CD14-positive monocyte (primary cell): Measurements from ENCODE around the gene ERG. TPM values are rescaled to one million over a fixed set of nuclear protein-coding genes. Genes with fewer than 3 reads are reported as not detected.

Experiments used
- DNase-seq, 3 donors: peaks; one replicate each; pipeline ENCODE4 v3.0.0-alpha.2; 2011 to 2022
- H2AFZ ChIP-seq: 2 replicates; pipeline ENCODE4 v1.6.0; 2012; ENCODE audit warnings: mild to moderate bottlenecking, low read depth, low read length, inconsistent platforms; ENCODE audit not compliant: insufficient read depth, poor library complexity, severe bottlenecking
- H3K27ac ChIP-seq, 2 donors: 1 replicate in 1 of 2; 2 replicates in 1 of 2; pipeline ENCODE4 v1.5.1; 2012 to 2013; ENCODE audit warnings: low read length in 2 of 2, control low read depth in 1 of 2, inconsistent platforms in 1 of 2, low read depth in 1 of 2, mild to moderate bottlenecking in 1 of 2
- H3K27me3 ChIP-seq, 2 donors: one replicate each; pipeline versions ENCODE4 v1.6.0 to v1.6.1; 2011 to 2013; ENCODE audit warnings: low read length in 2 of 2; ENCODE audit not compliant: control insufficient read depth in 2 of 2, insufficient read depth in 2 of 2
- H3K36me3 ChIP-seq, 2 donors: replicated peaks in 1 of 2; 1 replicate in 1 of 2; 2 replicates in 1 of 2; pipeline versions ENCODE4 v1.5.1 to v1.6.1; 2012 to 2013; ENCODE audit warnings: low read length in 2 of 2, control low read depth in 1 of 2, inconsistent platforms in 1 of 2, mild to moderate bottlenecking in 1 of 2; ENCODE audit not compliant: insufficient read depth in 2 of 2, control insufficient read depth in 1 of 2
- H3K4me1 ChIP-seq, 2 donors: 1 replicate in 1 of 2; 2 replicates in 1 of 2; pipeline versions ENCODE4 v1.5.1 to v1.6.1; 2012 to 2013; ENCODE audit warnings: low read length in 2 of 2, control low read depth in 1 of 2, inconsistent platforms in 1 of 2, mild to moderate bottlenecking in 1 of 2, moderate library complexity in 1 of 2; ENCODE audit not compliant: insufficient read depth in 2 of 2, control insufficient read depth in 1 of 2
- H3K4me2 ChIP-seq: replicated peaks from 2 replicates; pipeline ENCODE3; 2012; ENCODE audit warnings: low read length, moderate library complexity, mild to moderate bottlenecking; ENCODE audit not compliant: poor library complexity, severe bottlenecking; ENCODE audit errors: extremely low read depth
- H3K4me3 ChIP-seq, 3 experiments: fragments of 200-600 bp in 1 of 3; sonication (generic) in 1 of 3; replicated peaks in 1 of 3; 1 replicate in 2 of 3; 2 replicates in 1 of 3; pipeline ENCODE4 v1.5.1; 2011 to 2013; ENCODE audit warnings: low read length in 3 of 3, mild to moderate bottlenecking in 3 of 3, control low read depth in 2 of 3, low read depth in 2 of 3, inconsistent platforms in 1 of 3, moderate library complexity in 1 of 3
- H3K79me2 ChIP-seq: 2 replicates; pipeline ENCODE4 v1.6.0; 2012; ENCODE audit warnings: mild to moderate bottlenecking, control low read depth, inconsistent platforms, low read length, moderate library complexity; ENCODE audit not compliant: insufficient read depth
- H3K9ac ChIP-seq: 2 replicates; pipeline ENCODE4 v1.6.0; 2017; ENCODE audit warnings: low read length, mild to moderate bottlenecking; ENCODE audit not compliant: insufficient read depth, poor library complexity, severe bottlenecking
- H3K9me3 ChIP-seq, 2 donors: replicated peaks in 1 of 2; 1 replicate in 1 of 2; 2 replicates in 1 of 2; pipeline versions ENCODE4 v1.5.1 to v1.6.1; 2012 to 2013; ENCODE audit warnings: low read length in 2 of 2, control low read depth in 1 of 2; ENCODE audit not compliant: control insufficient read depth in 1 of 2, insufficient read depth in 1 of 2
- H4K20me1 ChIP-seq: 2 replicates; pipeline ENCODE4 v1.6.0; 2012; ENCODE audit warnings: mild to moderate bottlenecking, low read length, control low read depth, moderate library complexity; ENCODE audit not compliant: insufficient read depth
- H3K27ac Mint-ChIP-seq, 7 donors: one replicate each; pipeline ENCODE4 v1.8.0; 2020; ENCODE audit warnings: mild to moderate bottlenecking in 7 of 7, mixed read lengths in 7 of 7, moderate library complexity in 6 of 7, inconsistent platforms in 2 of 7
- H3K27me3 Mint-ChIP-seq, 3 donors: one replicate each; pipeline ENCODE4 v1.8.0; 2021 to 2022; ENCODE audit warnings: low read depth in 3 of 3, mild to moderate bottlenecking in 3 of 3, mixed read lengths in 3 of 3, moderate library complexity in 3 of 3, inconsistent platforms in 1 of 3
- H3K36me3 Mint-ChIP-seq, 2 donors: one replicate each; pipeline ENCODE4 v1.8.0; 2020; ENCODE audit warnings: mixed read lengths in 2 of 2, inconsistent platforms in 1 of 2, mild to moderate bottlenecking in 1 of 2
- H3K4me1 Mint-ChIP-seq: one replicate; pipeline ENCODE4 v1.8.0; 2020; ENCODE audit warnings: mild to moderate bottlenecking, mixed read lengths
- H3K4me3 Mint-ChIP-seq, 2 donors: one replicate each; pipeline ENCODE4 v1.8.0; 2020; ENCODE audit warnings: mild to moderate bottlenecking in 2 of 2, mixed read lengths in 2 of 2, moderate library complexity in 1 of 2
- H3K9me3 Mint-ChIP-seq, 7 donors: one replicate each; pipeline ENCODE4 v1.8.0; 2020 to 2022; ENCODE audit warnings: mixed read lengths in 7 of 7, mild to moderate bottlenecking in 6 of 7, moderate library complexity in 6 of 7, inconsistent platforms in 2 of 7
- CTCF ChIP-seq: fragments of 200-600 bp; IDR thresholded peaks from one replicate; pipeline ENCODE4 v1.8.0; 2022; ENCODE audit warnings: antibody characterized with exemption, mild to moderate bottlenecking
- WGBS: methylation state at CpG from one replicate; pipeline ENCODE4 v1.1.5; 2013; ENCODE audit warnings: missing lambda C conversion rate; ENCODE audit not compliant: insufficient coverage; 5-methylcytosine and 5-hydroxymethylcytosine counted together
- intact Hi-C, 2 donors: fragments of 100-400 bp; cut with micrococcal nuclease; formaldehyde crosslinking; loops; one replicate each; pipeline versions ENCODE4 v1.15.0 to v1.15.1; 2023
- polyA plus RNA-seq, 3 donors: library from polyadenylated mRNA; depleted of rRNA in 1 of 3; unstranded in 2 of 3; stranded (reverse) in 1 of 3; fragments of 300-500 nt in 2 of 3; fragments of >200 nt in 1 of 3; fragmentation: Illumina TruSeq in 2 of 3; gene quantifications; 1 replicate in 2 of 3; 2 replicates in 1 of 3; pipeline ENCODE4 v1.2.3, GENCODE V29; 2012 to 2021

ERG gene
- polyA plus RNA-seq, 3 donors, result 0.16 to 0.22 TPM; not detected in 1

- H3K9me3 Mint-ChIP-seq, result peaks cover 0 to 2% (median 0%) of the 10 kb centered on the region in 7 donors
- H3K27ac Mint-ChIP-seq, result no peak overlapping the region
- no peaks in the 10 kb centered on the region for H3K36me3 ChIP-seq
- H3K4me2 ChIP-seq, result peak overlapping the region; percentile 67
- H3K9me3 ChIP-seq, result no peaks in the 10 kb centered on the region
- WGBS, result 6% methylated on average over 2 of the region's 2 CpGs
- intact Hi-C loops, result no loop called here
- peak overlapping the region in 1 of 3 experiments; percentile 58 for H3K4me3 ChIP-seq
- no peak for DNase-seq
- H4K20me1 ChIP-seq, result no peaks in the 10 kb centered on the region
- no peak overlapping the region for H3K27ac ChIP-seq
- peaks cover 89% of the 10 kb centered on the region for H3K4me1 Mint-ChIP-seq
- H3K4me3 Mint-ChIP-seq, result peak overlapping the region; percentile 56 to 85
- H3K27me3 Mint-ChIP-seq, result no peaks in the 10 kb centered on the region
- peaks cover 55 to 74% of the 10 kb centered on the region in 2 donors for H3K4me1 ChIP-seq
- H3K27me3 ChIP-seq, result no peaks in the 10 kb centered on the region
- TF ChIP-seq CTCF, result no peak
- H3K36me3 Mint-ChIP-seq, result no peaks in the 10 kb centered on the region
- peak overlapping the region; percentile 79 for H2AFZ ChIP-seq
- H3K9ac ChIP-seq, result no peak overlapping the region
- peaks cover 73% of the 10 kb centered on the region for H3K79me2 ChIP-seq
Measured at GRCh38 chr21:38495696-38496095, 2.6 kb downstream of the ERG start.

GRCh38 chr21:38495242-38495641 is 3.0 kb downstream of the ERG start:
- peak overlapping the region in 2 of 3 experiments; percentile 20 to 58 for H3K4me3 ChIP-seq
- peak overlapping the region in 1 of 2 donors; percentile 34 for H3K27ac ChIP-seq
- H3K4me2 ChIP-seq, result peak overlapping the region; percentile 67
- H3K79me2 ChIP-seq, result peaks cover 78% of the 10 kb centered on the region
- no peaks in the 10 kb centered on the region for H4K20me1 ChIP-seq
- Mint-ChIP-seq H3K27me3 (no peaks in the 10 kb centered on the region), H3K27ac (peak overlapping the region in 4 of 7 donors; percentile 19 to 74 (median 65)), H3K4me3 (peak overlapping the region; percentile 56 to 85), H3K4me1 (peaks cover 92% of the 10 kb centered on the region), H3K36me3 (no peaks in the 10 kb centered on the region), H3K9me3 (peaks cover 0 to 2% (median 0%) of the 10 kb centered on the region in 7 donors)
- no peaks in the 10 kb centered on the region for H3K27me3 ChIP-seq
- peak overlapping the region; percentile 23 for H3K9ac ChIP-seq
- no CpG with 5 or more reads among the region's 5 CpGs for WGBS
- peak overlapping the region; percentile 79 for H2AFZ ChIP-seq
- H3K36me3 ChIP-seq, result no peaks in the 10 kb centered on the region
- peaks cover 58 to 79% of the 10 kb centered on the region in 2 donors for H3K4me1 ChIP-seq
- intact Hi-C loops, result no loop called here
- DNase-seq, result no peak
- no peak for TF ChIP-seq CTCF
- no peaks in the 10 kb centered on the region for H3K9me3 ChIP-seq
